Dermis blood vessel endothelial cell (primary cell): ENCODE data around the gene ESM1. TPM values are rescaled to one million over a fixed set of nuclear protein-coding genes. Genes with fewer than 3 reads are reported as not detected.
"Not testable (repeated sequence)": the region's sequence is repeated elsewhere in the genome, so short reads cannot be mapped to it uniquely, and the experiment has no call there.

Experiments
- DNase-seq: peaks from one replicate; pipeline ENCODE4 v3.0.0; 2010
- total RNA-seq: library from RNA; depleted of rRNA; stranded (reverse); fragments of >200 nt; gene quantifications from 2 replicates; pipeline ENCODE4 v1.2.3, GENCODE V29; 2014

The ESM1 gene, protein sequence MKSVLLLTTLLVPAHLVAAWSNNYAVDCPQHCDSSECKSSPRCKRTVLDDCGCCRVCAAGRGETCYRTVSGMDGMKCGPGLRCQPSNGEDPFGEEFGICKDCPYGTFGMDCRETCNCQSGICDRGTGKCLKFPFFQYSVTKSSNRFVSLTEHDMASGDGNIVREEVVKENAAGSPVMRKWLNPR
- 54.5 and 70.8 TPM in 2 replicates for total RNA-seq

GRCh38 chr5:54985301-54986268 lies at the start of gene ESM1:
Gene ESM1 (minus strand): TSS chr5:54985593. CDS start chr5:54985517, 76 bp downstream.
- peak; percentile 95 for DNase-seq

DNA sequence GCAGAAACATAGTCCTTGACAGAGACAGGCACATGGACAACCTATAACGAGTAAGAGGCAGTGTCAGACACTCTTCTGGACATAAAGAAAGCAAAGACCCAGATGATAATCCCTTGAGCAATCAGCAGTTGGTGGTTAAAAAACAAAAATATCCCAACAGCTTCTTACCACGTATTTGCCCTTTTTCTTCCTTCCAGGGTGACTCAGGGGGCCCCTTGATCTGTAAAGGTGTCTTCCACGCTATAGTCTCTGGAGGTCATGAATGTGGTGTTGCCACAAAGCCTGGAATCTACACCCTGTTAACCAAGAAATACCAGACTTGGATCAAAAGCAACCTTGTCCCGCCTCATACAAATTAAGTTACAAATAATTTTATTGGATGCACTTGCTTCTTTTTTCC lies 48.2 kb upstream of the ESM1 start:
- DNase-seq, result no peak

GRCh38 chr5:55031492-55031891 lies 46.1 kb upstream of the ESM1 start:
- no peak for DNase-seq

- no peak for DNase-seq
Measured at GRCh38 chr5:55030676-55031369, 45.4 kb upstream of the ESM1 start.

DNA sequence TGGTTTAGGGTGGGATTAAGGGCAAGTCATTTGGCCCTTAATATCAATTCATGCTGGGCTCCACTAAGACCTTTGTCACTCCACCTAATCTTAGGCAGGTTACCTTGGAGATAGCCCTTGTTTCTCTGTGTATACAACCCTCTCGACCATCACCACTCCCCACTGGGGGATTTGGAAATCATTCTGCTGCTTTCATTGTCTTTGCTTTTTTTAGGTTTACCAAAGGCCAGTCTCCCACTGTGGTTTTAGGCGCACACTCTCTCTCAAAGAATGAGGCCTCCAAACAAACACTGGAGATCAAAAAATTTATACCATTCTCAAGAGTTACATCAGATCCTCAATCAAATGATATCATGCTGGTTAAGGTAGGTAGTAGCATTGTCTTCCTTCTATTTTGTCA lies 44.8 kb upstream of the ESM1 start:
- no peak for DNase-seq

GRCh38 chr5:55027595-55027994 lies 42.2 kb upstream of the ESM1 start:
- DNase-seq, result no peak

DNA sequence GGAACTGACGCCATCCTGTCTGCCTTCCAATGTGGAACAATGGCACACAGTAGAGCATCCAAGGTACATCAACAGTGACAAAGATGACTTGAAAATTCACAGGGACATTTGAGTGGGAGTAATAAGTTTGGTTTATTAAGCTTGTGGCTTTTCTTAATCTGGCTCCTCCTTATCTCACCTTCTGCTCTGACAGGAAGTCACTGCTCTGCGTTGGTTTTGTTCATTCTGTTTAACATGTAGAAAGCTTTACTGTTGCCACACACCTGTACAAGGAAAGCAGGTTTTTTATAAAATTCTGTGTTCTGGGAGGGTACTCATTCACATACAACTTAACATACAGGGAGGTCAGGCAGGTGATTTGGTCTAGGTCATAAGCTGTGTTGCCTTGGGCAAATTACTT lies 37.1 kb upstream of the ESM1 start:
- no peak for DNase-seq

DNA sequence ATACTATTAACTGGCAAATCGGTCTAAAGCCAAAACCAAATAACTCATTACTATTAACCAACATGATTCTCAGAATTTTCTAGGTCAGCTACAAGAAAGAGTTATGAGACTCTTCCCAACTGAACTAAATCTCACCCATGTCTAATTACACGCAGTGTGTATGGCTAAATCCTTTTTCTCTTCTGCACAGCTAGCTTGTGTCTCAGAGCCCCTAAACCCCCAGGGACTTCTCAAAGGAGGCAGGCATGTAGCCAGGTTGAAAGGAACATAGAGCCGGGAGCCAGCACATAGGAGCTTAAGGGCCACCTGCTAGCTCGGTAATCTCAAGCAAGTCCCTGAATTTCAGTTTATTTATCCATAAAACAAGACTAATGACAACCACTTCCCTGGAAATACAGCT lies 36.4 kb upstream of the ESM1 start:
- DNase-seq, result no peak

GRCh38 chr5:55021410-55021809 lies 36.0 kb upstream of the ESM1 start:
- DNase-seq, result no peak

- DNase-seq, result not testable (repeated sequence)
Measured at GRCh38 chr5:55010149-55010548, 24.8 kb upstream of the ESM1 start.

DNA sequence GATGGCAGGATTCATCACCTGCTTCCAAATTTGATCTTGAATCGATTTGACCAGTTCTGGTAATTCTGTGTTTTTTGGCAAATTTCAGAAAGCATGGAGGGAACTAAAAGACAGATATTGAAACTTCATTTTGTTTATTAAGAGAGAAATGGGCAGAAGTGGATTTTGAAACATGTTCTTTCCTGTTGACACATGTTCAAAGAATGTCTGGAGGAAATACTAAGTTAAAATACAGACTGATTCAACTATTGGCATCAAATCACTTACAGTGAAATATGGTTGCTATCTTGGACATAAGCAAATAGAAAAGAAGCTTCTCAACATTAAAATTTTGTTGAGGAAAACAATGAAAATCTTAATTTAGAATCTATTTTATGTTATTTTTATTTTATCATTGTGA lies 19.3 kb upstream of the ESM1 start:
- peak; percentile 65 for DNase-seq

DNA sequence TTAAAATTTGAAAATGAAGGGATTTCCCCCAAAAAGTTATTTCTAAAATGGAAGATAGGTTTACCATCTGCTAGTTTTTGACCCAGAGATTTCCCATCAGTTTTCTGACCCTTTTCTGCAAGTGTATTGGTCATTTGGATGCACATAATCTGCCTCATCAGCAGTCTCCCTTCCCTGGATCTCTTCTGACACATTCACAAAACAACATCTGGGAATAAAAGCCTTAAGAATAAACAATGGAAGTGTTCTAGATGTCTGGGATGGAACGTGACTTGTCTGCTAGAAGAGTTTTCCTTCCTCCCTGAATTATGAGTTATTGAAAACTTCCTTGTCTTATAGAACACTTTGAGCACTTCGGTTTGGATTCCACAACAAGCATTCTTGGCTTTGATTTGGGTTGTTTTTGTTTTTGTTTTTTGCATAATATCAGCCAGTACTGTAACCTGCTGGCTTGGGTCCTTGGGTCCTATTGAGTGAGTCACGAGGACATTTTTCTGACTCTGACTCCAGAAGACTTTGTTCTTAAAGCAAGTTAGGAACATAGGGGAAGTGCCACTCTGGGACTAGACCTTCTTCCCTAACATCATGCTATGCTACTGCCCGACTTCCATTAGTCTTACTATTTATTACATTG lies 18.2 kb upstream of the ESM1 start:
- peak; percentile 42 for DNase-seq

- DNase-seq, result not testable (repeated sequence)
Measured at GRCh38 chr5:55002166-55002565, 16.8 kb upstream of the ESM1 start.

DNA sequence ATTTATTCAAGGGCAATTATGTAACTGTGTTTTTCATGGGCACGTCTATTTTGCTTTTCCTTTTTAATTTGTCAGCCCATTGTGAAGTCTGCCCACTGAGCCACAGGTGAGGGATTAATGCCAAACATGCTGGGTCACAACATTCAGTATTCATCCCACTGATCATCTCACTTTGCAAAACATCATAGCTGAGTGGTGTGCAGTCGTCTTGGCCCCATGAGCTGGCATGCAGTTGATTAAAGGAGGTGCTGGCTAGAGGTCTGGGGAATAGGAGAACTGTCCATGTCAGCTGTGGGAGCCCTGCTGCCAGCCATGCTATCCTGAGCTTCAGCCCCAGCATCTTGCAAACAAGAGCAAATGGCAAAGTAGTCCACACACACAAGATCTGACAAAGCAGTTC lies 11.7 kb upstream of the ESM1 start:
- DNase-seq, result no peak

DNA sequence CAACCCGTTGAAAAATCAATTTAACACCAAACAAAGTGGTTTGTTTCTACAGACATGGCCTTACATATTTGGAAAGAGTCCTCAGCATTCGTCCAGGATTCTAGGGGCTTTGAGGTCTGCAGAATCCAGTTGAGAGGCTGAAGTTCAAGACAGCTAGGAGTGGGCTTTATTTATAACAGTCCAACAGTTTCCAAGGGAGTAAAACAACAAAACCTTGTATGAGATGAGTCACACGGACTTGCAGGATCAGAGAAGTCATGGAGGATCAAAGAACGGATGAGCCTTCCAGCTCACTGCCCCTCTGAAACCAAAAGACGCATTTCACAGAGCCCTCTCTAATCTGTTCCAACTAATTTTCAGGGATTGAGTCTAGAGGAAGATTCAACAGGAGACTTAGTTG lies 11.1 kb upstream of the ESM1 start:
- peak; percentile 61 for DNase-seq

DNA sequence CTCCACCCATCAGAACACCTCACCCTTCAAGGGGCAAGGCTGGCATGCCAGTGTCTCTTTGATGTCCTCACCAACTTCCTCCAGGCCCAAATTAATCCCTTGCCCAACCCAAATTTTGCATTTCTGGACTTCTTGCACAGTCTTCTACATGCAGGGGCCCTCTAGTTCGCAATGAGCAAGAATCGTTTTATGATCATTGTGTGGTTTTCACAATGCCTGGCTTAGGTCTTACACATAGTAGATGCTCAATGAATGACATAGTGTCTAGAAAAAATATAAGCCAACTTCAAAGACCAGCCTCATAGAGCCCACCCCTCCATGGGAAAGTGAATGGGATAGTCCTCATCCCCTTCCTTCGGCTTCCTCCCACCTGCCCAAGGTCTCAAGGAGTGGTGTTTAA lies 9.8 kb upstream of the ESM1 start:
- DNase-seq, result no peak

DNA sequence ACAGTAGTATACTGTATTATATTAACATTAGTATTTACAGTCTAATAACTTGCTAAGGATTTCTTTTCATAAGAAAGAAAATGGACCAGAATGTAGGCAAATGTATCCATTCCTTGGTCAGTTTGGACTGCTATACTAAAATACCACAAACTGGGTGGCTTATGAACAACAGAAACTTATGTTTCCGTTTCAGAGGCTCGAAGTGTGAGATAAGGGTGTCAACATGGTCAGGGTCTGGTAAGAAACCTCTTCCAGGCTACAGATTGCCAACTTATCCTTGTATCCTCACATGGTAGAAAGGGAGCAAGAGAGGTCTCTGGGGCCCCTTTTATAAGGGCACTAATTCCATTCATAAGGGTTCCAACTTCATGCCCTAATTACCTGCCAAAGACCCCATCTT lies 9.2 kb upstream of the ESM1 start:
- DNase-seq, result no peak

GRCh38 chr5:54993318-54993717 lies 7.9 kb upstream of the ESM1 start:
- DNase-seq, result peak; percentile 59

DNA sequence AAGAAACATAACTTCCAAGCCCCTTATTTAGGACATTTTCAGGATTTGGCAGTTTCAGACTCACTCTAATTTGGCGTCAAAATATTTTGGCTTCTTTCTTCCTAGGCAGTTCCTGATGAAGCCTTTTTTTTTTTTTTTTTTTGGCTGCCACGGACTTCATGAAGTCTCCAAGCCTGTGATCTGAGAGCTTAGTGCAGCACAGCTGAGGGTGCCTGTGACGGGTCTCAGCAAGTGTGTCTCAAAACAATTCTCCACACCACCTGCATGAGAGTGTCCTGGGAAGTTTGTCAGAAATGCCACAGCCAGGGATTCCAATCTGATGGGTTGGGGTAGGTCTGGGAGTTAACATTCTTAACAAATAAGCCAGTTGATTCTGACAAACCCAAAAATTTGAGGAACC lies 6.0 kb upstream of the ESM1 start:
- peak; percentile 30 for DNase-seq

DNA sequence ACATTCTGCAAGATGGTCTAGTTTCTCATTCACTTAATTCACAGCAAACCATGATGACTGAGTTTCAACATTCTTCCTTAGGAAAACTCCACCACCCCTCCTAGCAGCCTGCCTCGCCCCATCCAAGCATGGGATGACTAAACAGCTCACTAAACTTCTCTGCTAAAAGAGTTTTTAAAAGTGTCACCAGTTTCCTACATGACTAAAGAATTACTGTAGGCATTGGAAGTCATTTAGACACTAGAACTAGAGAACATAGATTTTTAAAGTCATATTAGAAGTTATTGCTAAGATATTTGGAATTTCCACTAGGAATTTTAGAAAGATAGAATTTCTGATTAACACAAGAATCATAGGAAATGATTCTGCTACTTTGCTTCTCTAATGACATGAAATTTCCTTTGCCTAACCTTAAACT lies 5.5 kb upstream of the ESM1 start:
- DNase-seq, result peak; percentile 53

GRCh38 chr5:54988817-54989216 lies 3.4 kb upstream of the ESM1 start:
- DNase-seq, result no peak

GRCh38 chr5:54988218-54988617 lies 2.8 kb upstream of the ESM1 start:
- DNase-seq, result no peak

- DNase-seq, result peak; percentile 66
Measured at GRCh38 chr5:54986269-54986654, 869 bp upstream of the ESM1 start.
